HG03095 (cell line): Measurements from ENCODE around the gene MINDY4.

Experiments
- ATAC-seq: cut with Tn5 transposase; IDR thresholded peaks from one replicate; pipeline ENCODE4 v1.9.1; 2021; ENCODE audit warnings: moderate library complexity; ENCODE audit not compliant: unreplicated experiment

Gene MINDY4

GRCh38 chr7:30851651-30852307 lies 80.6 kb downstream of the MINDY4 start:
- ATAC-seq = no peak

DNA sequence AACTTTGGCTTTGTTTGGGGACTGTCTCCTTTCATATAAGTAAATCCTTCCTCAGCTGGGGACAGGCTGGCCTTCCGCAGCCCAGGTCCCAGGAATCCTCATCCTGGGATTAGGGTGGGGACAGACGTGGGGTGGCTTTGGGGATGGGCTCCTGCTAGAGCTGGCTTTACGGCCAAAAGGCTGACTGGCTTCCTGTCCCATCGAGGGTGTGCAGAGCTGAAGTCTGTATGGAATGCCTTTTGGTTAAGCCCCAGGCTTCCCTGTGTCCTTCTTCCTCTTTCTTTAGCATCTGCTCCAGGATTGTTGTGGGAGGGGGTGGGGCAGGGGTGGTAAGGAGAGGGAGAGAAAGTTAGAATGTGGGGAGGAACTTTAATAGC lies 81.1 kb downstream of the MINDY4 start:
- no peak for ATAC-seq

GRCh38 chr7:30852744-30853288 lies 81.6 kb downstream of the MINDY4 start:
- ATAC-seq = no peak

DNA sequence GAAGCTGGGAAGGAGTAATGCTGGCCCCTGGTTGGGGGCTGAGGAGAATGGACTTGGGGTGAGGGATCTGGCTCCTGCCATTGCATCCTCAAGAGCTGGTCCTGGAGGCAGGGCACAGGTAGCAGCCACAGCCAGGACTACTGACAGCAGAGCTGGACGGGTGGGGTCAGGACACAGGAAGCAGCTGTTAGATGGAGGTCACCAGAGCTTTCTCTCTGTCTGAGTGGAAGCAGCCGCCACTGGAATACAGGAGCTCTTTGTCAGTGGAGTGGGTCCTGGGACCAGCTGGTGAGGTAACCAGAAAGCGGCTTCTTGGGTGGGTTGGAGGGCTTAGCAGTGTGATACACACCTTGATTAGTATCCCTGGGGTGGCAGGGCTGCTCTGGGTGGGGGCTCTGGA lies 82.4 kb downstream of the MINDY4 start:
- ATAC-seq = no peak

DNA sequence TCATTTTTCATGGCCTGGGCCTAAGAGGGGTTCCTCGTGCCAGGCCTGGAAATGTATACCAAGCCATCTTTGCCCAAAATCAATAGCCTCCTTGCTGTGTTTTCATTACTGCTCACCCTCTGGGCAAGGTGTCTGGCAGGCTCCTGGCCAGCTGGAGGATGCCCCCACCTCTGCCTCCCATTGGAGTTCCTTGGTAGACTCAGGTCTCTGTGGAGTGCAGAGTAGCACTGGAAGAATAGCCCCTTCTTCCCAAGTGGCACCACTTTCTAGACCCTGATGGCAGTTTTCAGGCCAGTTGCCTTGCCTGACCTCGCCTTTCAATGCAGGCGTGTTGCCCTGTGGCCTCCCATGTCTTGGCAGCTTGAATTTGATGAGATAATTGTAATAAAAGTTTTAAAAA lies 84.7 kb downstream of the MINDY4 start:
- no peak for ATAC-seq

- no peak for ATAC-seq
Observed at GRCh38 chr7:30858576-30858975, 87.4 kb downstream of the MINDY4 start.

DNA sequence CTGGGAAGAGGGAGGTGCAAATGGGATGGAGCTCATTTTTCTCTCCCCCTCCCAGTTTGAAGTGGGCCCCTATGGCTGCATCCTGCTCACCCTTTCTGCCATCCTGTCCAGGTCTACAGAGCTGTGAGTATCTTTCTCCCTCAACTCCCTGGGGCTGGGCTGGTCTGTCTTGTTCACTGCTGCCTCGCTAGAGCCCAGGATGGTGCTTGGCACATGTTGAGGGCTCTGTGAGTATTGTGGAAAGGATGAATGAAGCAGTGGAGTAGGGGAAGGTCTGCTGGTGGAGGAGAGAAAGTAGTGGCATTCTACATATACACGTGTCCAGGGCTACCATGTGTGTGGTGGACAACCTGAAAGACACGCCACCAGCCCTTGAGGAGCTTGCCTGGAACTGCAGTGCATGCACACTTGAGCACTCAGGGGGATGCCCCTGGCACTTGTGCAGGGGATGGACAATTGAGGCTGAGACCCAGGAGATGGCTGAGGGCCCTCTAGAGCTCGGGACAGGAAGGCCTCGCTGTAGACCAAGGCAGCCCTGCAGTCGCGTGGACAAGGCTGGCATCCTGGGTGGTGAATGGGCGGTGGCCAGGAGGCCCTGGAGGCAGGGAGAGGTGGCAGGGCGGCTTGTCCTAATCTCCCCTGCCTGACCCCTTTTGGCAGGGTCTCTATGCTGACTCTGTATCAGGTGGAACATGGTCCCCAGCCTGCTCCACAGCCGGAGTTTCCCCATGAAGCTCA lies 88.2 kb downstream of the MINDY4 start:
- ATAC-seq = no peak

- no peak for ATAC-seq
Observed at GRCh38 chr7:30859940-30860496, 88.8 kb downstream of the MINDY4 start.

- no peak for ATAC-seq
Observed at GRCh38 chr7:30861612-30862011, 90.4 kb downstream of the MINDY4 start.

- ATAC-seq = no peak
Observed at GRCh38 chr7:30862995-30863705, 91.9 kb downstream of the MINDY4 start.

DNA sequence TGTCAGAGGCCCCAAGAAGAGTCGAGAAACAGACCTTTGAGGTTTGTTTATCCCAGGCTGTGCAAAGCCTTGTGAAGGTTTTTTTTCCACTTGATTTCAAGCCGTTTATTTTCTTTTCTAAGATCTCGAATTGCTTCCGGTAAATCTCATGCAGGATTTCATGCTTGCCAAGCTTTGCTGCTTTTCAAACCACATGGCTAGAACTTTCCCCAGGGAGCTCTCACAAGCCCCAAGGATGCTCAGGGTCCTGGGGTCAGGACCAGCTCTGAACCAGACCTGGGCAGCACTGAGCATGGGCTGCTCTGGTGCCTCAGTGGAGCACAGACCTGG lies 92.5 kb downstream of the MINDY4 start:
- no peak for ATAC-seq

DNA sequence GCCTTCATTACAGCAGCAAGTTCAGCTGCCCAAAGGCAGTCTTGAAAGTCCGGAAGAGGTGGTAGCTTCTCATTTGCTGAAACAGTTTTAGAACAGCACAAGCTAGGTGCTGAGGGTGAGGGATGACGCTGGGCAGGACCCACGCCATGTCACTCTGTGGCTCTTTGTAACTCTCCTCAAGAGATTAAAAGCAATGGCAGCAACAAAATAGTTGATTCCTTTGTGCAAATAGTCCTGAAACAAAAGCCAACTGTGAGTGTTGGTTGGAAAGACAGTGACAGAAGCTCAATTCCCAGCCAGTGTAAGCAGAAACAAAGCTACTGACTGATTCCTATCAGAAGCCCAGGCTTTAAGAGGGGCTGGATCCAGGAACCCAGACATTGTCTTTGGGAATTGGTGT lies 92.9 kb downstream of the MINDY4 start:
- ATAC-seq = no peak

DNA sequence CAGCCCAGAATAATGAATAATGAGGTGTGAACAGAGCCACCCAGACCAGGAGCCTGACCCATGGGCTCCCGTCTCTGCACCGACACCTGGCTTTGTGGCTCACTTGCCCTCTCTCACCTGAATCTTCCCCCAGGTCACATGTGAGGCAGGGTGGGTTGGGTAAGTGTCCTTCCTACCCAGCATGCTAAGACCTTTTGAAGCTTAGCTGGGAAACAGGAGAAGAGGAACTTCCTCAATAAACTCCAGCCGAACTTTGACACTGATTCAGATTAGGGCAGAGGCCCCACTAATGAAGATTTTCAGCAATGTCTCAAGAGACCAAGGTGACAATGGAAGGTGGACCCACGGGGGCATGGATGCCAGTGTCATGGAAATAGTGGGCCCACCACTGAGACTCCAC lies 93.9 kb downstream of the MINDY4 start:
- ATAC-seq = no peak

DNA sequence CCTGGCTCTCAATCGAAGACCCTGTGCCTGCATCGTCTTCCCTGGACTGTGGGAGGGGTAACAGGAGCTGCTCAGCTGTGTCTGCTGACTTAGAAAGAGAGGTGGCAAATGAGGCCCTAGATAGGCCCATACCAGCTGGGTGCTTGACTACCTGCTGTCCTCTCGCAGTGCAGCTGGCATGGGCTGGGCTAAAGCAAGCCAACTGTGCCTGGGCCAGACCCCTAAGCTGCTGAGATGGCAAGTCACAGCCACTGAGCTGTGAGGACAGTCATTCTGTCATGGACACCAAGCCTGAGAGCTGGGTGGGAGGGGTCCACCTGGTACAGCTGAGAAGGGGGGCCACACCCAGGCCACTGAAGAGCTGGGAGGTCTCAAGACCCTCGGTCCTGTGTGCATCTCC lies 94.6 kb downstream of the MINDY4 start:
- ATAC-seq = no peak

GRCh38 chr7:30866939-30867338 lies 95.7 kb downstream of the MINDY4 start:
- no peak for ATAC-seq

DNA sequence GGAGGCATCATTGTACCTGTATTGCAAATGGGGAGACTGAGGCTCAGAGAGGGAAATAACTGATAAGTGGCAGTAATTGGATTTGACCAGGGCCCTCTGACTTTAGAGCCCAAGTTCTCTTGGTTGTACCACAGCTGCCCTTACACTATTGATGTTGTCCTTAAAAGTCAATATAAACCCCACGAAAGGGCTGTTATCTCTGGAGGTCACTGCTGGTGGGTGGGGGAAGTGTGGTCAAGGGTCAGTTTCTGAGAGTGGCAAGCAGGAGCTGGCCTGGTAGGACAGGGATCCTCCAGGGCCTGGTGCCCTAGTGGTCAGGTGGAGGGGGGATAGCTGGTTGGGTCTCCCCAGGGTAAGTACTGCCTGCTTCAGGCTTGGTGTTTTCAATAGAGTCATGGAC lies 96.3 kb downstream of the MINDY4 start:
- no peak for ATAC-seq

DNA sequence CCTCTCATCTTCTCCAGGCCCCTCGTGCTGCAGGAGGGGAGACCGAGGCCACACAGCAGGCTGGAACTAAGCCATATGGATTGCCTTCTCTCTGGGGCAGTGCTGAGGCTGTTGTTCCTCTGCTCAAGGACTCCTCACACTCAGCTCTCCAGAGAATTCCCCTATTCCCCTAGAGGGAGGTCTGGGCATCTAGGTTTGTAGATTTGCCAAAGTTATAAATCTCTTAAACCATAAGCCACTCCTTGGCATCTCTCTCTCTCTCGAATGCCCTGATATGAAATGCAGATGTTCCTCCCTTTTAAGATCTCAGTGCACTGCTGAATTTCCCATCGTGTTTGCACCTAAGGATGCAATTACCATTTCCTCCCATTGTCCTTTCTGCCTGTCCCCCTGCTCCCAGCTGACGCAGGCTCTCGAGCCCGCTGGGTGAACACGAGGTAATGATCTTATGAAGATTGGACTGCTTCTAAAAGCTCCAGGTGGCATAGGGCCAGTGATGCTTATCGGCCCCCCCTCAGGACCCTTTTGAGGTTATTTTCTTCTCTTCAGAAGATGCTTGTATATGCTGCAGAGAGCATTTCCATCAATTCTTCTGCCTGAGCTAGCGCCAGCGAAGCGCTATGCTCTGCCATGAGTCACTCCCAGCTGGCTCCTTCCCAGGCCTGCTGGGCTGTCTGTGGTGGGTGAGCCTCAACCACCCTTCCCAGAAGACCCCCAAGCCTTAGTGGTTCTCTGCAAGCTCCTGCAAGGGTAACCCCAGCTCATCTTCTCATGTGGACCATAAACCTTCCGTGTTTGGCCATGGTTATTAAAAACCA lies 98.8 kb downstream of the MINDY4 start:
- no peak for ATAC-seq

DNA sequence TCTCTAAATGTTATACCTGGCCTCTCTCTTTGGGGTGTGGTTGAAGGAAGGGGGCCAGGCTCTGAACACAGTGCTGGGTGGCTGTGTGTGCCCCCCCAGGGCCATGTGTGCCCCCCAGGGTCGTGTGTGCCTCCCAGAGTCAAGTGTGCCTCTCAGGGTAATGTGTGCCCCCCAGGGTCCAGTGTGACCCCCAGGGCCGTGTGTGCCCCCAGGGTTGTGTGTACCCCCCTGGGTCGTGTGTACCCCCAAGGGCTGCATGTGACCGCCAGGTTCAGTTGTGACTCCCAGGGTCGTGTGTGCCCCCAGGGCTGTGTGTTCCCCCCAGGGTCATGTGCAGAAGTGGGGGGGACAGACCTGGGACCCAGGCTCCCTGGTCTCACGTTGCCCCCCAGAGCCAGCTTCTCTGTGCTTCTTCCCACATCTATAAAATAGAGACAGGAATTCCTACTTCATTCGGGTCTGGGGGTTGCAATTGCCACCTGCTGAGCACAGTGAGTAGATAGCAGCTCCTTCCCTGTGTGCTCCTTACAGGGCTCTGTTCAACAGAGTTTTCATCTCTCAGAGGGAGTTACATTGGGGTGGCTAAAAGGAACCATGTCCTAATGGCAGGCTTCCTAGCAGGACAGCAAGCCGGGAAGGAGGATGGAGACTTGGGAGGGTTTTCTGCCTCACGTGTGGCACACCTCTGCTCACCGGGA lies 99.8 kb downstream of the MINDY4 start:
- ATAC-seq = no peak

DNA sequence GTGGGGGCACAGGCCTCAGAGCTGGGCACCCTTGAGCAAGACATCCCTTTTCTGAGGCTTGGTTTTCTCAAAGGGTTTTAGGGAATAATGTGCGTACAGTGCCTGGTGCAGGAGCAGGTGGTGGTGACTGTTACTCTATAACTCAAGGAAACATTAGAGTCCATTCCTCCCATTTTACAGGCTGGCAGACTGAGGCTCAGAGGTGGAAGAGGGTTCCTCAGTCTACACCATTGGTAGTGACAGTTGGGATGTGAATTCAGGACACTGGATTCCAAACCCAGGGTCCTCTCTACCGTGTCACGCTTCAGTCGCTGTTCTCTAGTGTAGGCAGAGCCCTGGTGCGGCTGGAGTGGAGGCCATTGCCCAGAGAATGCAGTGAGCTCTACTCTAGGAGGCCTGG lies 100.4 kb downstream of the MINDY4 start:
- no peak for ATAC-seq

DNA sequence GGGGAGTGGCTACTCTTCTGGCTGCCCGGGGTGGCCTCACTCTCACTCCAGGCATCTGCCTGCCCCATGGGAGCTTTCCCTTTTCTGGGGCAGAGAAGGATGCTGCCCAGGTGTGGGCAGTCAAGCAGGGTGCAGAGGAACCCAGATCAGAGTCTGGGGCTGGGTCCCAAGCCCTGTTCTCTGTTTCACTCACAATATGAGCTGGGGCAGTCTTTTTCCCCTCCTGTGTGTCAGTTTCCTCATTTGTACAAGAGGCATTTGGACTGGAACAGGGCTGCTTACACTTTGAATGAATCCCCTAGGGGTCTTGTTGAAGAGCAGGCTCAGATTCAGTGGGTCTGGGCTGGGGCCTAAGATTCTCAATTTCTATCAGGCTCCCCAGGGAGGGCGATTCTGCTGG lies 102.0 kb downstream of the MINDY4 start:
- no peak for ATAC-seq
